WTC11 (cell line): ENCODE results near the gene ZNF445.

Experiments used
- ATF1 ChIP-seq: sonication (generic); formaldehyde crosslinking; IDR thresholded peaks from 2 replicates; pipeline ENCODE4 v1.8.1; 2023; ENCODE audit warnings: mild to moderate bottlenecking, moderate library complexity, missing genetic modification reagents
- ATF2 ChIP-seq: sonication (generic); formaldehyde crosslinking; IDR thresholded peaks from 2 replicates; pipeline ENCODE4 v1.8.1; 2022; ENCODE audit warnings: low read depth, missing genetic modification reagents, borderline replicate concordance
- CBFB ChIP-seq: sonication (generic); formaldehyde crosslinking; IDR thresholded peaks from 2 replicates; pipeline ENCODE4 v1.8.1; 2022; ENCODE audit warnings: mild to moderate bottlenecking, low read depth, missing genetic modification reagents
- CTCF ChIP-seq: fragments of 200-600 bp; IDR thresholded peaks from 2 replicates; pipeline ENCODE4 v1.8.0; 2022; ENCODE audit warnings: antibody characterized with exemption
- FOXP4 ChIP-seq: sonication (generic); formaldehyde crosslinking; IDR thresholded peaks from 2 replicates; pipeline ENCODE4 v1.8.0; 2022; ENCODE audit warnings: mild to moderate bottlenecking, missing genetic modification reagents
- IRF1 ChIP-seq: sonication (generic); formaldehyde crosslinking; IDR thresholded peaks from 2 replicates; pipeline ENCODE4 v1.8.0; 2023; ENCODE audit warnings: missing genetic modification reagents
- MAX ChIP-seq: sonication (generic); formaldehyde crosslinking; IDR thresholded peaks from 2 replicates; pipeline ENCODE4 v1.8.0; 2022; ENCODE audit warnings: mild to moderate bottlenecking, missing genetic modification reagents
- MYBL2 ChIP-seq: sonication (generic); formaldehyde crosslinking; IDR thresholded peaks from 2 replicates; pipeline ENCODE4 v1.8.1; 2023; ENCODE audit warnings: mild to moderate bottlenecking, moderate library complexity, missing genetic modification reagents
- NFE2L1 ChIP-seq: sonication (generic); formaldehyde crosslinking; IDR thresholded peaks from 2 replicates; pipeline ENCODE4 v1.8.1; 2023; ENCODE audit warnings: missing genetic modification reagents

GRCh38 chr3:44434834-44435510 lies 42.5 kb downstream of the ZNF445 start:
- TF ChIP-seq CTCF (no peak), NFE2L1 (no peak), ATF2 (no peak), ATF1 (CRISPR knock-in tag) (no peak), CBFB (CRISPR knock-in tag) (no peak), IRF1 (no peak), MYBL2 (CRISPR knock-in tag) (no peak), FOXP4 (CRISPR knock-in tag) (no peak), MAX (CRISPR knock-in tag) (no peak)
